ENCODE data around the gene TP53RK.
"Not testable (repeated sequence)": the region's sequence is repeated elsewhere in the genome, so short reads cannot be mapped to it uniquely, and the experiment has no call there.

Gene TP53RK

GRCh38 chr20:46683939-46684750, 5.1 kb downstream of the TP53RK start:
- no peak for DNase-seq (ENCODE audit: low read depth in 1 of 2, low spot score in 1 of 2)

GRCh38 chr20:46683668-46683938, 5.6 kb downstream of the TP53RK start:
- no peak for DNase-seq (ENCODE audit: low read depth in 1 of 2, low spot score in 1 of 2)

GRCh38 chr20:46683011-46683667, 6.1 kb downstream of the TP53RK start:
- DNase-seq (ENCODE audit: low read depth in 1 of 2, low spot score in 1 of 2) = no peak

- DNase-seq (ENCODE audit: low read depth in 1 of 2, low spot score in 1 of 2) = no peak
Measured at GRCh38 chr20:46682063-46682821, 7.0 kb downstream of the TP53RK start.

- DNase-seq (ENCODE audit: low read depth in 1 of 2, low spot score in 1 of 2) = peak; percentile 41 to 62
Measured at GRCh38 chr20:46681032-46681854, 8.0 kb downstream of the TP53RK start.

- no peak for DNase-seq (ENCODE audit: low read depth in 1 of 2, low spot score in 1 of 2)
Measured at GRCh38 chr20:46680684-46681031, 8.6 kb downstream of the TP53RK start.

- no peak for DNase-seq (ENCODE audit: low read depth in 1 of 2, low spot score in 1 of 2)
Measured at GRCh38 chr20:46678516-46678915, 10.7 kb downstream of the TP53RK start.

- DNase-seq (ENCODE audit: low read depth in 1 of 2, low spot score in 1 of 2) = no peak
Measured at GRCh38 chr20:46677608-46678007, 11.6 kb downstream of the TP53RK start.

- DNase-seq (ENCODE audit: low read depth in 1 of 2, low spot score in 1 of 2) = not testable (repeated sequence)
Measured at GRCh38 chr20:46676649-46677316, 12.5 kb downstream of the TP53RK start.

- no peak for DNase-seq (ENCODE audit: low read depth in 1 of 2, low spot score in 1 of 2)
Measured at GRCh38 chr20:46674253-46675083, 14.8 kb downstream of the TP53RK start.

- no peak for DNase-seq (ENCODE audit: low read depth in 1 of 2, low spot score in 1 of 2)
Measured at GRCh38 chr20:46673394-46674252, 15.6 kb downstream of the TP53RK start.

- DNase-seq (ENCODE audit: low read depth in 1 of 2, low spot score in 1 of 2) = no peak
Measured at GRCh38 chr20:46672543-46673148, 16.6 kb downstream of the TP53RK start.

GRCh38 chr20:46671866-46672542, 17.2 kb downstream of the TP53RK start:
- no peak for DNase-seq (ENCODE audit: low read depth in 1 of 2, low spot score in 1 of 2)

- no peak for DNase-seq (ENCODE audit: low read depth in 1 of 2, low spot score in 1 of 2)
Measured at GRCh38 chr20:46670585-46671584, 18.4 kb downstream of the TP53RK start.

- no peak for DNase-seq (ENCODE audit: low read depth in 1 of 2, low spot score in 1 of 2)
Measured at GRCh38 chr20:46670228-46670584, 19.0 kb downstream of the TP53RK start.

GRCh38 chr20:46666818-46667515, 22.3 kb downstream of the TP53RK start:
- no peak for DNase-seq (ENCODE audit: low read depth in 1 of 2, low spot score in 1 of 2)

Measured in activated CD4-positive, alpha-beta T cell treated with anti-CD3 and anti-CD28 coated beads, Interleukin-2, amount 50 U/mL, for 24 hours (primary cell).